DMS53 treated with DMSO at 0.1 percent for 48 hours (cell line): ENCODE results near the gene QRICH1.

Experiments used
- DNase-seq: peaks from one replicate; lab custom pipeline; 2025; ENCODE audit not compliant: unreplicated experiment; lab: John Stamatoyannopoulos, UW

QRICH1 gene

DNA sequence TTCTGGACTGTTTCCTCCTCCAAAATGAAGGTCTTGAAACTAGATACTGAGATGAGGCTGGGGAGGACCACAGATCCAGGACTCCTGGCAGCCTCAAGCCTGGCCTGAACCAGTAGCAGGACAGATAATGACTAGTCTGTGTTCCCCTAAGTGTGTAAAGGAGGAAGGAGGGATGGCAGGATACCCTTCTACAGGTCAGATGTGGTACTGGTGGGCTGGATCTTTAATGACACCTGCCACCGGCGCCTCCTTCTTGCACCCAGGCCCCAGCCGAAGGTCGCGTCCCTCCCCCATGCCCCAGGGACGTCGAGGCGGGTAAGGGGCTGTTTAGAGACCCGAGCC lies 26.2 kb upstream of the QRICH1 start:
- DNase-seq, result no peak

- DNase-seq, result no peak
These were observed 25.6 kb upstream of the QRICH1 start for GRCh38 chr3:49119439-49119838.

GRCh38 chr3:49119036-49119435 lies 25.2 kb upstream of the QRICH1 start:
- DNase-seq, result no peak

- DNase-seq, result no peak
These were observed 18.4 kb upstream of the QRICH1 start for GRCh38 chr3:49112262-49112661.

DNA sequence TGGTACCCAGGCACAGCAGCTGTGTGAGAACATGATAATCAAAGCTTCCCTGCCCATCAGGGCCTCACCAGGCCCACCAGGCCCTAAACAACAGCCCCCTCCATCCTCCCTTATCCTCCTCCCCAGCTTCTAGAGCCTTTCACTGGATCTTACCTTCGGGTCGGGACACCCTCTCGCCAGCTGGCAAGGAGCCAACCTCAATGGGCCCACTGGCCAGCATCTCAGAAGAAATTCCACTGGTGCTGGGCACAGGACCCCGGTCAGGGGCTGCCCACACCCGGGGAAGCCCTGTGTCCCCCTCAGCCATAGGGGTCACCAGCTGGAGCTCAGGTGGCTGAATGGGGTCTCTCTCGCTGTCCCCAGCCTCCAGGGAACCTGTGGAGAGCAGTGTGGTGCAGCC lies 17.5 kb upstream of the QRICH1 start:
- no peak for DNase-seq

DNA sequence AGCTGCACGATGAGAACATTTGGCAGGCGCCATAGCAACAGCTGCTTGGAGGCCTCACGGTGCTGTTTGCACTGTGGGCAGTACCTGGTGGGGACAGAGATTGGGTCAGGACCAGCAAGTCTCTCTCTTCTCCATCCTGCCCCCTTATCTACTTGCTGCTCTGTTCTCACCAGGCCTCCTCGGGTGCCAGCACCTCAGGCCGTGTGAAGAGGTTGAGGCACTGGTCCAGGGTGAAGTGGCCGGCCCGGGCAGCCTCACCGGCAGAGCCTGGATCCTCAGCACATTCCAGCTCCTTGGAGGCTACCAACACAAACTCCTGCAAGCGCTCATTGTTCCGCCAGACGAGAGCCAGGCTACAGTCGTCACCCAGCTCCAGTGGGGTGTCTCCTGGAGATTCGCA lies 16.9 kb upstream of the QRICH1 start:
- no peak for DNase-seq

DNA sequence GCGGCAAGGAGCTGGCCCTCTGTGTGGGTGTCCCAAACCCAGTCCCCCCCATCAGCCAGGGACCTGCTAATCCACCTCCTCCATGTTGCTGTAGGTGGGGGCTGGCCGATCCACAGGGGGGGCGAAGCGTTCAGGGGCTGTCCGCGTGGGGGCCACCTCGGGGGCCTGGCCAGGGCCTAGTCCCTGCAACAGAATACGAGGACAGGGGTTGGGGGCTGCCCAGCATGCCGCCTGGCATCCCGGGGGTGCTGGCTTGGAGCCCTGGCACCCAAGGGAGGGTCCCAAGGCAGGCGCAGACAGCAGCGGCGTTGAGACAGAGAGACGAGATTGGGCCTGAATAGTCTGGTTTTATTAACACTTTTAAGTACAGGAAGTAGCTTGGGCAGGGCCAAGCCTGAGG lies 14.5 kb upstream of the QRICH1 start:
- DNase-seq, result no peak

GRCh38 chr3:49104427-49105291 lies 10.8 kb upstream of the QRICH1 start, which contains the start of gene QARS1:
Gene QARS1, minus strand, starts transcription at chr3:49104757. Its CDS starts 24 bp downstream, at chr3:49104733.
- peak; percentile 46 for DNase-seq

- DNase-seq, result no peak
These were observed 10.2 kb upstream of the QRICH1 start for GRCh38 chr3:49104052-49104426.

DNA sequence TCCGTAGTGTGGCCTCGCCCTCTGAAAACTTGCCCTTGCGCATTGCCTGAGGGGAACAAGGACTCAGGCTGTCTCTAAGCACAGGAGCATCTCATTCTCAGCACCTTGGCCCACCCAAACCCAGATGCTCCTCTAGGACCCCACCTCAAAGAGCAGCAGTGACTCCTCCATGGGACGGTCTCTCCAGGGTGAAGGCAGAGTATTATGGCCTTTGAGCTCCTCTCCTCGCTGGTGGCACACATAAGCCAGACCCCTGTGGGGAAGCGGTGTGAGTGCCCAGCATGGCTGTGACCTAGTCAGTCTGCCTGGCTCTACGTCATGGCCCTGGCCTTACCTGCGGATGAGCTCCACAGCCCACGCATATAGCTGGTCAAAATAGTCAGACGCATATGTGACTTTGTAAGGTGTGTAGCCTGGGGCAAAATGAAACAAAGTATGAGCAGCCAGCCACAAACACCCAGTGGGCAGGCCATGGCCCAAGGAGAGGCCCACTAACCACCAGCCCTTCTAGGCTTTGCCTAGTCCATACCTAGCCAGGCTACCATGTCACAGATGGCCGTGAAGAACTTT lies 6.3 kb upstream of the QRICH1 start:
- DNase-seq, result no peak

GRCh38 chr3:49098910-49099630 lies 5.2 kb upstream of the QRICH1 start:
- no peak for DNase-seq

GRCh38 chr3:49098429-49098828 lies 4.6 kb upstream of the QRICH1 start:
- DNase-seq, result no peak

- peak; percentile 1 for DNase-seq
These were observed 676 bp downstream of the QRICH1 start for GRCh38 chr3:49092938-49093852.

DNA sequence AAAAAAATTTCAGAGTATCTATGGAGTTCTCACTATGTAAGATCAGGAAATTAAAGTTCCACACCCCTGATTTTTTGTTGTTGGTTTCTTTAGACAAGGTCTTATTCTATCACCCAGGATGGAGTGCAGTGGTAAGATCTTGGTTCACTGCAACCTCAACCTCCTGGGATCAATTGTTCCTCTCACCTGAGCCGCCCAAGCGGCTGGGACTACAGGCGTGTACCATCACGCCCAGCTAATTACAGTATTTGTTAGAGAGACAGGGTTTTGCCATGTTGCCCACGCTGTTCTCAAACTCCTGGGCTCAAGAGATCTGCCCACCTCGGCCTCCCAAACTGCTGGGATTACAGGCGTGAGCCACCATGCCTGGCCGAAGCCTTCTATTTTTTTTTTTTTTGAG lies 12.4 kb downstream of the QRICH1 start:
- DNase-seq, result no peak

- DNase-seq, result no peak
These were observed 14.6 kb downstream of the QRICH1 start for GRCh38 chr3:49079270-49079669.

- no peak for DNase-seq
These were observed 17.2 kb downstream of the QRICH1 start for GRCh38 chr3:49076646-49077045.

- DNase-seq, result no peak
These were observed 17.8 kb downstream of the QRICH1 start for GRCh38 chr3:49076116-49076515.

DNA sequence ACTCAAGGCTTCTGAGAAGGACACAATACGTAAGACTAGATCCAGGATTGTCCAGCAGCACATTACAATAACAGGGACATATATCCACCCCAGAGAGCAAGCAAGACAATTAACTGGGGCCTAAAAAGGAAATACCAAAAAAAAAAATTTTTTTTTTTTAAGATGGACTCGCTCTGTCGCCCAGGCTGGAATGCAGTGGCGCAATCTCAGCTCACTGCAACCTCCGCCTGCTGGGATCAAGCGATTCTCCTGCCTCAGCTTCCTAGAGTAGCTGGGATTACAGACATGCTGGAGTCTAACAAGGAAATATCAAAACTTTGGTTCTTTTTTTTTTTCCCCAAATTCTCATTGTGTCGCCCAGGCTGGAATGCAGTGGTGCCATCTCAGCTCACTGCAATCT lies 35.9 kb downstream of the QRICH1 start:
- no peak for DNase-seq

DNA sequence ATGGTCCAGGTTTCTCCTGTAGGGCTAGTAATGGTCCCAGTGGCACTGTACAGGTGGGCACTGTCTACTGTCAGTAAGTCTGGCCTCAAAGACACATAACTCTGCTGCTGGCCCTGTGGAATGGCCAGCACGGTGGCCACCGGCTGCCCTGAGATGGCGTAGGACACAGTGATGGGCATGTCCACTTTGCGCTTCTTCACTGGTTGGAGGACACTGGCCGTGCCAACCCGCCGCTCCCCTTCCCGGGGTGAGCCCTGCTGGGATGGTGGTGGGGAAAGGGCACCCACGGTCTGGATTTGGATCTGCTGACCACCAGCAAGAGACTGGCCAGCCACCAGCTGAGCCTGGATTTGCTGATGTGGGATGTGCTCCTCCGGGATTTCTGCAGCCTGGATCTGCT lies 36.6 kb downstream of the QRICH1 start:
- DNase-seq, result no peak

DNA sequence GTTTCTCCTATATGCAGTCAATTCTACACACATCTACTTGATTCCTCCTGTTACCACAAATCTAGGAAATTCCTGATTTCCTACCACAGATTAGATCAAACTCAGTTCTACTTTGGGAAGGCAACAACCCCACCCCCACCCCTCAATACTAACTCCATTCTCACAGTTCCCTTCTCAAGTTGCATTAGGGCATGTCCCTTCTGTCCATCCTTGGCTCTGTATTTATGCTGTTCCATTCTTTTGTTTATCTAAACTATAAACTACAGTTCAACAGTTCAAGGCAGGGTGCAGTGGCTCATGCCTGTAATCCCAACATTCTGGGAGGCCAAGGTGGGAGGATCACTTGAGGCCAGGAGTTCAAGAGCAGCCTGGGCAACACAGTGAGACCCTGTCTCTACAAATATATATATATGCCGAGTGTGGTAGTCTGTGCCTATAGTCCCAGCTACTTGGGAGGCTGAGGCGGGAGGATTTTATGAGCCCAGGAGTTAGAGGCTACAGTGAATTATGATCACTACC lies 39.5 kb downstream of the QRICH1 start:
- DNase-seq, result no peak

DNA sequence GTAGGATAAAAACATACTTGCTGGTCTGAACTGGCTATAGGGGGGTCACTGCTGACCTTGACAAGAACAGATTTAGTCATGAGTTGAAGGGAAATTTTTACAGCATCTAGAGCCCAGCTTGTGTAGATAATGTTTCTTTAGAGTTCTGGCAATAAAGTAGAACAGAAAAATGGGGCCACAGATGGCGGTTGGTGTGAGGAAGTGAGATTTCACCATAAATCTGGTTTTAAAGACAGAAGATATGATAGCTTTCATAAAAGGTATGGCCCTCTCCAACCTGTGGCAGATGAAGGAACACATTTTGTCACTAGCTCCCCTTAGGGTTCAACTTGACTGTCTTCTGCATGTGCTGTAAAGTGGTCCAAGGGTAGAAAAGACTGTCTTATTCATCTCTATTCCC lies 40.3 kb downstream of the QRICH1 start:
- no peak for DNase-seq
